Pulmonary artery endothelial cell (primary cell): ENCODE measurements around the gene NDC80. TPM values are rescaled to one million over a fixed set of nuclear protein-coding genes. Genes with fewer than 3 reads are reported as not detected.
"Not testable (repeated sequence)": the region's sequence is repeated elsewhere in the genome, so short reads cannot be mapped to it uniquely, and the experiment has no call there.

Experiments
- DNase-seq: peaks from one replicate; pipeline ENCODE4 v3.0.0-alpha.2; 2011; ENCODE audit warnings: low read depth, low spot score
- total RNA-seq: library from RNA; depleted of rRNA; stranded (reverse); fragments of >200 nt; gene quantifications from 2 replicates; pipeline ENCODE4 v1.2.3, GENCODE V29; 2014

NDC80 gene
- total RNA-seq, result 24.3 and 43.1 TPM in 2 replicates

GRCh38 chr18:2571200-2572170 is at the start of gene NDC80, which contains the start of gene METTL4:
TSS of gene NDC80 (plus strand) at chr18:2571557. CDS start at chr18:2572986, 1,429 bp downstream.
TSS of gene METTL4 (minus strand) at chr18:2571505. CDS start at chr18:2567216, 4,289 bp downstream.
- peak; percentile 78 for DNase-seq

- DNase-seq, result no peak
Measured at GRCh38 chr18:2522112-2522511, 49.2 kb upstream of the NDC80 start.

GRCh38 chr18:2524794-2525198 is 46.6 kb upstream of the NDC80 start:
- not testable (repeated sequence) for DNase-seq

GRCh38 chr18:2526329-2526728 is 45.0 kb upstream of the NDC80 start:
- DNase-seq, result no peak

GRCh38 chr18:2529154-2529553 is 42.2 kb upstream of the NDC80 start:
- DNase-seq, result no peak

- DNase-seq, result no peak
Measured at GRCh38 chr18:2531751-2532150, 39.6 kb upstream of the NDC80 start.

- no peak for DNase-seq
Measured at GRCh38 chr18:2532797-2533196, 38.6 kb upstream of the NDC80 start.

GRCh38 chr18:2534906-2535305 is 36.5 kb upstream of the NDC80 start:
- no peak for DNase-seq

GRCh38 chr18:2535419-2535910 is 35.9 kb upstream of the NDC80 start:
- DNase-seq, result no peak

- no peak for DNase-seq
Measured at GRCh38 chr18:2536063-2536462, 35.3 kb upstream of the NDC80 start.

GRCh38 chr18:2536493-2536892 is 34.9 kb upstream of the NDC80 start:
- DNase-seq, result no peak

GRCh38 chr18:2537296-2537695 is 34.1 kb upstream of the NDC80 start:
- DNase-seq, result no peak

- no peak for DNase-seq
Measured at GRCh38 chr18:2538236-2538635, 33.1 kb upstream of the NDC80 start.

- no peak for DNase-seq
Measured at GRCh38 chr18:2538844-2539243, 32.5 kb upstream of the NDC80 start.

- no peak for DNase-seq
Measured at GRCh38 chr18:2540575-2540974, 30.8 kb upstream of the NDC80 start.

GRCh38 chr18:2541925-2542563 is 29.3 kb upstream of the NDC80 start:
- not testable (repeated sequence) for DNase-seq

- no peak for DNase-seq
Measured at GRCh38 chr18:2545155-2545554, 26.2 kb upstream of the NDC80 start.

- DNase-seq, result no peak
Measured at GRCh38 chr18:2547477-2548087, 23.8 kb upstream of the NDC80 start.

- DNase-seq, result no peak
Measured at GRCh38 chr18:2549462-2549861, 21.9 kb upstream of the NDC80 start.

- no peak for DNase-seq
Measured at GRCh38 chr18:2551425-2551824, 19.9 kb upstream of the NDC80 start.

GRCh38 chr18:2554696-2555095 is 16.7 kb upstream of the NDC80 start:
- no peak for DNase-seq

- DNase-seq, result no peak
Measured at GRCh38 chr18:2555895-2556294, 15.5 kb upstream of the NDC80 start.
